ENCODE data around the gene AKT1S1. TPM values are rescaled to one million over a fixed set of nuclear protein-coding genes. Genes with fewer than 3 reads are reported as not detected.

Gene AKT1S1
- total and polyA plus RNA-seq, 2 of the 13 experiments (the other 11 are each of a cell fraction or from before 2014, with no cell fraction given): 13.5 to 27.8 TPM

- TF ChIP-seq ZNF567 (CRISPR knock-in tag; IDR thresholded peaks at IDR 0.05; ENCODE audit: borderline replicate concordance) (no peak), ZNF546 (CRISPR knock-in tag; conservative IDR thresholded peaks at IDR 0.05) (no peak), CEBPZ (IDR thresholded peaks at IDR 0.05; ENCODE audit: low read length) (no peak), IKZF4 (CRISPR knock-in tag; IDR thresholded peaks at IDR 0.05; ENCODE audit: borderline replicate concordance, low read depth, not compliant biosample characterization) (peak; percentile 45), IRF2 (CRISPR knock-in tag; IDR thresholded peaks at IDR 0.05) (no peak; the same call in 1 of the 2 replicates), MXD3 (CRISPR knock-in tag; IDR thresholded peaks at IDR 0.05) (peak; percentile 86), REST (IDR thresholded peaks at IDR 0.05; ENCODE audit: borderline replicate concordance in 1 of 2, low read depth in 1 of 2, low read length in 2 of 2) (no peak), POLR2AphosphoS2 (IDR thresholded peaks at IDR 0.05; ENCODE audit: low read depth, low read length) (no peak), ZNF235 (CRISPR knock-in tag; IDR thresholded peaks at IDR 0.05; ENCODE audit: borderline replicate concordance) (0 out of 2 replicates have a peak, but pooled peaks have one; percentile 41), SETDB1 (CRISPR knock-in tag; IDR thresholded peaks at IDR 0.05; ENCODE audit: borderline replicate concordance) (no peak), FOXM1 (CRISPR knock-in tag; IDR thresholded peaks at IDR 0.05) (0 out of 2 replicates have a peak, but pooled peaks have one; percentile 23), KLF12 (CRISPR knock-in tag; IDR thresholded peaks at IDR 0.05; ENCODE audit: borderline replicate concordance) (no peak), EED (CRISPR knock-in tag; IDR thresholded peaks at IDR 0.05) (peak; percentile 41; the same call in 1 of the 2 replicates), UBTF (CRISPR knock-in tag; IDR thresholded peaks at IDR 0.05) (peak; percentile 69)
- TF ChIP-seq, protein P1, sequence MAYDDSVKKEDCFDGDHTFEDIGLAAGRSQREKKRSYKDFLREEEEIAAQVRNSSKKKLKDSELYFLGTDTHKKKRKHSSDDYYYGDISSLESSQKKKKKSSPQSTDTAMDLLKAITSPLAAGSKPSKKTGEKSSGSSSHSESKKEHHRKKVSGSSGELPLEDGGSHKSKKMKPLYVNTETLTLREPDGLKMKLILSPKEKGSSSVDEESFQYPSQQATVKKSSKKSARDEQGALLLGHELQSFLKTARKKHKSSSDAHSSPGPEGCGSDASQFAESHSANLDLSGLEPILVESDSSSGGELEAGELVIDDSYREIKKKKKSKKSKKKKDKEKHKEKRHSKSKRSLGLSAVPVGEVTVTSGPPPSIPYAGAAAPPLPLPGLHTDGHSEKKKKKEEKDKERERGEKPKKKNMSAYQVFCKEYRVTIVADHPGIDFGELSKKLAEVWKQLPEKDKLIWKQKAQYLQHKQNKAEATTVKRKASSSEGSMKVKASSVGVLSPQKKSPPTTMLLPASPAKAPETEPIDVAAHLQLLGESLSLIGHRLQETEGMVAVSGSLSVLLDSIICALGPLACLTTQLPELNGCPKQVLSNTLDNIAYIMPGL (CRISPR knock-in tag; IDR thresholded peaks at IDR 0.05; ENCODE audit: borderline replicate concordance in 1 of 2, low read depth in 1 of 2): peak in 1 of 2 experiments; percentile 42; a peak in 1 of 4 replicates
Measured at GRCh38 chr19:49869484-49870308, 7.5 kb downstream of the AKT1S1 start (continued).
